K562 (cell line): ENCODE measurements around the gene OTOP1. TPM values are rescaled to one million over a fixed set of nuclear protein-coding genes. Genes with fewer than 3 reads are reported as not detected.

Experiments used
- ATAC-seq: fragments of 200-7000 bp; cut with Tn5 transposase; 3 replicates; pipeline ENCODE4 v1.9.1; 2020; ENCODE audit warnings: moderate library complexity
- BruUV-seq: library from RNA; stranded (reverse); fragments of 400-500 nt; replicated peaks from 2 replicates; lab custom pipeline; 2021; lab: Mats Ljungman, UMichigan
- CTCF ChIA-PET: fragments of 300-600 bp; formaldehyde crosslinking; extraction: SDS; loops from one replicate; lab custom pipeline; 2021; ENCODE audit warnings: low intra/inter-chr PET ratio; lab: Yijun Ruan, JAX
- POLR2A ChIA-PET: fragments of 300-600, 350-650 bp; sonication (Branson Sonifier 250); formaldehyde crosslinking; extraction: SDS; loops from one replicate; lab custom pipeline; 2021; ENCODE audit warnings: antibody characterized with exemption, inconsistent platforms; lab: Yijun Ruan, JAX
- DNase-seq, 4 experiments: peaks; one replicate each; pipeline versions ENCODE4 v3.0.0 to v3.0.0-alpha.2; 2011 to 2018; ENCODE audit warnings: low spot score in 3 of 4, mixed read lengths in 3 of 4; ENCODE audit errors: extremely low read depth in 1 of 4
- FAIRE-seq: peaks from 2 replicates; lab custom pipeline; 2011; peaks lifted over from hg19 to GRCh38; lab: Jason Lieb, UNC
- H2AFZ ChIP-seq: 2 replicates; pipeline ENCODE4 v1.6.0; 2011; ENCODE audit warnings: low read depth, low read length, control low read depth, inconsistent platforms
- H3K27ac ChIP-seq: fragments of 200-600 bp; 3 replicates; pipeline ENCODE4 v1.8.0; 2011; ENCODE audit warnings: low read depth, mild to moderate bottlenecking, control low read depth, inconsistent platforms, low read length, moderate library complexity, mixed read lengths; ENCODE audit errors: extremely low read depth
- H3K27me3 ChIP-seq, 2 experiments: fragments of 300-600 bp in 1 of 2; 2 replicates in 1 of 2; 3 replicates in 1 of 2; pipeline versions ENCODE4 v1.6.0 to v1.8.0; 2011; ENCODE audit warnings: inconsistent platforms in 2 of 2, low read length in 2 of 2, mild to moderate bottlenecking in 1 of 2, mixed read lengths in 1 of 2, moderate library complexity in 1 of 2; ENCODE audit not compliant: control insufficient read depth in 2 of 2, insufficient read depth in 2 of 2
- H3K36me3 ChIP-seq: fragments of 300-600 bp; 3 replicates; pipeline ENCODE4 v1.8.0; 2011; ENCODE audit warnings: mild to moderate bottlenecking, low read length, inconsistent platforms; ENCODE audit not compliant: control insufficient read depth, insufficient read depth
- H3K4me1 ChIP-seq, 2 experiments: fragments of 200-600 bp in 1 of 2; replicated peaks in 1 of 2; 2 replicates in 1 of 2; 3 replicates in 1 of 2; pipeline versions ENCODE4 v1.5.1 to v1.8.0; 2011; ENCODE audit warnings: inconsistent platforms in 2 of 2, low read length in 2 of 2, mild to moderate bottlenecking in 1 of 2, mixed read lengths in 1 of 2, moderate library complexity in 1 of 2; ENCODE audit not compliant: control insufficient read depth in 2 of 2, insufficient read depth in 2 of 2
- H3K4me2 ChIP-seq: 2 replicates; pipeline ENCODE4 v1.6.1; 2011; ENCODE audit warnings: low read length, control low read depth, inconsistent platforms, mixed read lengths; ENCODE audit not compliant: insufficient read depth
- H3K4me3 ChIP-seq: fragments of 200-600 bp; sonication (generic), shearing (Covaris generic); 2 replicates; pipeline ENCODE4 v1.5.1; 2016; ENCODE audit warnings: control low read depth, inconsistent platforms
- H3K79me2 ChIP-seq: fragments of 200-600 bp; 3 replicates; pipeline ENCODE4 v1.8.0; 2011; ENCODE audit warnings: low read length, inconsistent platforms; ENCODE audit not compliant: control insufficient read depth, insufficient read depth
- H3K9ac ChIP-seq, 2 experiments: 2 replicates each; pipeline versions ENCODE4 v1.6.0 to v1.6.1; 2011; ENCODE audit warnings: low read depth in 2 of 2, low read length in 2 of 2, control low read depth in 1 of 2, inconsistent platforms in 1 of 2, mild to moderate bottlenecking in 1 of 2, mixed read lengths in 1 of 2; ENCODE audit not compliant: insufficient read depth in 1 of 2
- H3K9me1 ChIP-seq: one replicate; pipeline ENCODE4 v1.6.0; 2011; ENCODE audit warnings: inconsistent platforms, mild to moderate bottlenecking, low read length, moderate library complexity; ENCODE audit not compliant: control insufficient read depth, insufficient read depth
- H3K9me3 ChIP-seq: replicated peaks from 2 replicates; pipeline ENCODE4 v1.5.1; 2011; ENCODE audit warnings: low read depth, low read length, inconsistent platforms; ENCODE audit not compliant: control insufficient read depth, insufficient read depth
- H4K20me1 ChIP-seq: replicated peaks from 2 replicates; pipeline ENCODE4 v1.6.1; 2011; ENCODE audit warnings: low read length, inconsistent platforms, mixed read lengths; ENCODE audit not compliant: control insufficient read depth, insufficient read depth
- DACH1 ChIP-seq: fragments of 450-650 bp; IDR thresholded peaks from 2 replicates; pipeline ENCODE4 v1.6.1; 2018; ENCODE audit not compliant: partially characterized antibody
- FOSL1 ChIP-seq: fragments of 200-800 bp; sonication (Bioruptor generic); conservative IDR thresholded peaks from 2 replicates; pipeline ENCODE4 v1.6.1; 2016; ENCODE audit warnings: missing genetic modification characterization, missing compliant biosample characterization
- HOXB6 ChIP-seq: fragments of 250-450 bp; sonication (Bioruptor Pico); IDR thresholded peaks from 2 replicates; pipeline ENCODE4 v1.5.1; 2022; ENCODE audit warnings: mild to moderate bottlenecking, borderline replicate concordance
- JUN ChIP-seq, 2 experiments: sonication (generic) in 1 of 2; formaldehyde crosslinking in 1 of 2; IDR thresholded peaks; 2 replicates each; pipeline versions ENCODE4 v1.6.1 to v1.8.0; 2012 to 2022; ENCODE audit warnings: borderline replicate concordance in 2 of 2, mild to moderate bottlenecking in 2 of 2, improper control_type of control experiment in 1 of 2, low read depth in 1 of 2, low read length in 1 of 2, missing genetic modification reagents in 1 of 2
- JUND ChIP-seq, 2 experiments: IDR thresholded peaks; 2 replicates in 1 of 2; 3 replicates in 1 of 2; pipeline ENCODE4 v1.6.1; 2011; ENCODE audit warnings: borderline replicate concordance in 2 of 2, low read depth in 2 of 2, low read length in 2 of 2, improper control_type of control experiment in 1 of 2, missing biosample characterization in 1 of 2, missing genetic modification characterization in 1 of 2, missing genetic modification reagents in 1 of 2
- KDM5B ChIP-seq: fragments of 200-600 bp; sonication (generic); IDR thresholded peaks from 2 replicates; pipeline ENCODE4 v1.6.1; 2012; ENCODE audit warnings: low read depth, mild to moderate bottlenecking, moderate library complexity, low read length, control low read depth, inconsistent platforms; ENCODE audit not compliant: insufficient replicate concordance
- LEF1 ChIP-seq: fragments of 450-650 bp; IDR thresholded peaks from 2 replicates; pipeline ENCODE4 v1.6.1; 2016; ENCODE audit warnings: mild to moderate bottlenecking
- RCOR1 ChIP-seq, 2 experiments: IDR thresholded peaks; 2 replicates each; pipeline ENCODE4 v1.6.1; 2012; ENCODE audit warnings: low read depth in 2 of 2, low read length in 2 of 2, borderline replicate concordance in 1 of 2, improper control_type of control experiment in 1 of 2
- ZNF561 ChIP-seq: fragments of 450-650 bp; formaldehyde crosslinking; conservative IDR thresholded peaks from 2 replicates; pipeline ENCODE4 v1.4.0; 2020; ENCODE audit warnings: mild to moderate bottlenecking, moderate library complexity
- WGBS: fragments of 100-300 bp; shearing (Covaris generic); methylation state at CpG from one replicate; pipeline ENCODE4 v1.1.6; 2016; ENCODE audit warnings: low coverage, mixed read lengths; ENCODE audit not compliant: insufficient coverage; ENCODE audit errors: missing lambda C conversion rate; 5-methylcytosine and 5-hydroxymethylcytosine counted together
- in situ Hi-C: fragments of 300-500 bp; cut with MboI; formaldehyde crosslinking; loops from 4 replicates; pipeline ENCODE4 v1.15.0; 2018; ENCODE audit warnings: inconsistent platforms, mixed read lengths
- intact Hi-C: fragments of 100-400 bp; cut with micrococcal nuclease; formaldehyde crosslinking; loops from 2 replicates; pipeline ENCODE4 v1.14.2; 2022
- polyA plus RNA-seq, 8 experiments: library from polyadenylated mRNA; depleted of rRNA in 4 of 8; stranded (reverse) in 5 of 8; unstranded in 3 of 8; fragments of >200 nt; fragmentation: Nextera tagmentation in 2 of 8; fragmentation: Illumina TruSeq in 1 of 8; extraction: Ambion mirVana in 2 of 8; extraction: Trizol in 1 of 8; gene quantifications; 2 replicates each; pipeline versions ENCODE4 v1.2.1 to v1.2.3, GENCODE V29; 2011 to 2014; ENCODE audit warnings: inconsistent platforms in 1 of 8, missing spikeins in 1 of 8
- total RNA-seq, 7 experiments: library from RNA; depleted of rRNA in 6 of 7; stranded (reverse); fragments of >200 nt in 6 of 7; fragmentation: Illumina TruSeq in 2 of 7; extraction: Trizol in 2 of 7; gene quantifications; 2 replicates each; pipeline versions ENCODE4 v1.2.1 to v1.2.3, GENCODE V29; 2011 to 2021; ENCODE audit warnings: low replicate concordance in 1 of 7

Gene OTOP1
- total and polyA plus RNA-seq, 9 of the 15 experiments (the other 6 are each of a cell fraction or from before 2014, with no cell fraction given), result not detected

- no peak for DNase-seq
- intact Hi-C loops (no loop called here), in situ Hi-C loops (no loop called here)
- H3K27me3 ChIP-seq, result peaks cover 7 to 29% of the 10 kb centered on the region in 2 experiments; a peak in 4 of 5 replicates
- no peaks in the 10 kb centered on the region for H3K9me1 ChIP-seq
- H4K20me1 ChIP-seq, result no peaks in the 10 kb centered on the region
- ChIA-PET CTCF (no interaction called here), POLR2A (no interaction called here)
- H3K4me2 ChIP-seq, result no peak overlapping the region
- H3K79me2 ChIP-seq, result no peaks in the 10 kb centered on the region
- no peaks in the 10 kb centered on the region; a peak in 1 of 5 replicates for H3K4me1 ChIP-seq
- no peak overlapping the region for H3K27ac ChIP-seq
- FAIRE-seq, result no peak
- no peak overlapping the region for H3K9ac ChIP-seq
- H3K9me3 ChIP-seq, result no peaks in the 10 kb centered on the region
- BruUV-seq, result no TSS peak
- WGBS, result 3% methylated on average over 4 of the region's 4 CpGs
- no peak for ATAC-seq
- no peaks in the 10 kb centered on the region for H3K36me3 ChIP-seq
- H3K4me3 ChIP-seq, result no peak overlapping the region
- no peak for TF ChIP-seq KDM5B
- H2AFZ ChIP-seq, result no peak overlapping the region
These were observed 24.2 kb downstream of the OTOP1 start for GRCh38 chr4:4202510-4202909.

GRCh38 chr4:4200624-4201023, 26.1 kb downstream of the OTOP1 start:
- ATAC-seq, result no peak
- Histone ChIP-seq H3K4me2 (no peak overlapping the region), H3K9ac (no peak overlapping the region), H3K27me3 (peaks cover 14 to 35% of the 10 kb centered on the region in 2 experiments), H3K79me2 (no peaks in the 10 kb centered on the region)
- intact Hi-C loops (no loop called here), in situ Hi-C loops (no loop called here)
- POLR2A ChIA-PET, result no interaction called here
- CTCF ChIA-PET, result no interaction called here
- DNase-seq, result peak in 1 of 4 experiments; percentile 21
- TF ChIP-seq FOSL1 (tag) (peak; percentile 69), DACH1 (no peak), JUND (IDR thresholded peaks at IDR 0.05; ENCODE audit: borderline replicate concordance, low read depth, low read length) (peak; percentile 92), JUND (tag; IDR thresholded peaks at IDR 0.05; ENCODE audit: borderline replicate concordance, low read depth, low read length) (peak; percentile 86; the same call in 2 of the 3 replicates), JUN (IDR thresholded peaks at IDR 0.05; ENCODE audit: borderline replicate concordance, low read depth, low read length) (peak; percentile 65; the same call in 1 of the 2 replicates), JUN (CRISPR knock-in tag; IDR thresholded peaks at IDR 0.05; ENCODE audit: borderline replicate concordance) (no peak), HOXB6 (CRISPR knock-in tag) (no peak), RCOR1 (IDR thresholded peaks at IDR 0.05; ENCODE audit: borderline replicate concordance in 1 of 2, low read depth in 2 of 2, low read length in 2 of 2) (peak in 1 of 2 experiments; percentile 19; a peak in 1 of 4 replicates), LEF1 (no peak), ZNF561 (CRISPR knock-in tag) (no peak)
- TF ChIP-seq, all 486 proteins: peak for 4
- Histone ChIP-seq H3K4me1 (no peaks in the 10 kb centered on the region; a peak in 1 of 5 replicates), H2AFZ (no peak overlapping the region), H4K20me1 (no peaks in the 10 kb centered on the region), H3K27ac (no peak overlapping the region), H3K9me1 (no peaks in the 10 kb centered on the region), H3K9me3 (no peaks in the 10 kb centered on the region), H3K4me3 (no peak overlapping the region), H3K36me3 (no peaks in the 10 kb centered on the region)
- no TSS peak for BruUV-seq
- WGBS, result 0% methylated on average over 3 of the region's 4 CpGs
- FAIRE-seq, result peak; percentile 49
